ENCODE measurements around the gene PHF13.

GRCh38 chr1:6666696-6667095 lies 53.2 kb downstream of the PHF13 start:
- TF ChIP-seq CTCF (IDR thresholded peaks at IDR 0.05; ENCODE audit: low read length) (no peak), EZH2 (optimal IDR thresholded peaks at IDR 0.05; ENCODE audit: low read depth, low read length) (no peak), EZH2phosphoT487 (IDR thresholded peaks at IDR 0.05; ENCODE audit: low read length) (no peak)
